ENCODE results near the gene COG4. TPM values are rescaled to one million over a fixed set of nuclear protein-coding genes. Genes with fewer than 3 reads are reported as not detected.
"Not testable (repeated sequence)": the region's sequence is repeated elsewhere in the genome, so short reads cannot be mapped to it uniquely, and the experiment has no call there.

The COG4 gene
- total RNA-seq = 49.0 TPM

DNA sequence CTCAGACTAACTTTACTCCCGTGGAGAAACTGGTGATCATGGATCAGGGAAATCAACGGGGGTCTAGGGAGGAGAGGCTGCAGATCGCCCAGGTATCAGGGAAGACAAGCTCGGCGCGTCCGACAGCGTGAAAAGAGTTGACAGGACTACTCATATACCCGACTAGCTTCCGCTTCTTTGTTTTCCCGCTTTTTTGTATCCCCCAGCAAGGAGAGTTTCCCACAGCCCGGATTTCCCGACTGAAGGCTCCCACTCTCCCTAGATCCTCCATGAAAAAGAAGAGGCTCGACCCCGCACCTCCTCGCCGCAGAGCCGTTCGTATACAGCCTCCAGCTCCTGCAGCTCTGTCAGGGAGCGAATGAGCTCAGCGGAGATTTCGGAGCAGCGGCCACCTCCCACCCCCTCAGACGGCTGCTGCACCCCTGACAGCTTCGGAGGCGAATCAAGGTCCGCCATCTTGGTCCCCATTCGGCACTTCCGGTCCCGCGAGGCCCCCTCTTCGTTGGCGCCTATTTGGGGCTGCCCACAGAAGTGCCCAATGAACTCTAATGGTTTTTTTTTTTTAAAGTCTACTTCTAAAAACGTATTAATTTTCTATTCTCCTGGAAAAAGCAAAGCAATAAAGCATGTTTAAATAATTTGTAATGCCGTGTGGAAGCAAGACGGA, at the start of gene COG4:
Gene COG4 (minus strand): TSS at position 479 of the 667 bp plus-strand sequence. CDS start 11 bp downstream, at position 468.
- peak in 2 of 3 donors; percentile 92 to 95 for DNase-seq (ENCODE audit: low read depth in 2 of 3, low spot score in 2 of 3)

GRCh38 chr16:70572926-70573270, 49.5 kb upstream of the COG4 start:
- no peak for DNase-seq (ENCODE audit: low read depth in 2 of 3, low spot score in 2 of 3)

DNA sequence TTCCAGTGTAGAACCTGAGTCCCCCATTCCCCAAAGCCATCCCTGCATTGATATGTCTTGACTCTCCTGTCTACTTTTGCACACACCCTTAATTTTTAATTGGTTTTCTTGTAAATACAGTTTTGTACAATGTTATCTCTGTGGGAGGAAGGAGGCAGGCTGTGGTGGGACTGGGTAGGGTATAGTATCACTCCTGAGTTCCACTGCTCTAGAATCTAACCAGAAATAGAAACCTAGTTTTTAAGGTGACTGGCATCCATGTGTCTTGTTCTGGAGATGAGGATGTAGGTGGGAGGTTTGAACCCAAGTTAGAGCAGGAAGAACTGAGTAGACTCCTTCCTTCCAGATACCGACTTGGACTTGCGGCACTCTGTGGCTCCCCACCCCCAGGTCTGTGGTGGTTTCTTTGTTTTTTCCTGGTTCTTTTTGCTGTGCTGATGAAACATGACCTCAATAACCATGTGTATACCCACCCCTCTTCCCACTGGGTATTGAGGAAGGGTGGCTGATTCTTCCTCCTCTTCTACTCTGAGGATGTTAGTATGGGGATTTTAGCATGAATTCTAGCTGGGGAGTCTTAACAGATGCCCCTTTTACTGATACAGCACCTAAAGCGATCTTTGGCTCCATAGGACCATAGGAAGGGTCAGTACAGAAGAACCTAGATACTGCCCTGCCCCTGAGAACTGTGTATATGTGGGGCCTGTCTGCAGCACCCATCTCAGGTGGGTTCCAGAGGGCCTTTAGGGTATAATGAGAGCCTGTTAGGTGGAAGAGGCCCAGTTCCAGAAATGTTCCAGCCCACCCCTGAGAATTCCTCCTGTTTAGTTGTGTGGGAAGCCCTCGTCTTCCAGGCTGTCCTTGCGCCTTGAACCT, 48.9 kb upstream of the COG4 start:
- DNase-seq (ENCODE audit: low read depth in 2 of 3, low spot score in 2 of 3) = no peak

- DNase-seq (ENCODE audit: low read depth in 2 of 3, low spot score in 2 of 3) = no peak
Measured at GRCh38 chr16:70571623-70572022, 48.3 kb upstream of the COG4 start.

- no peak for DNase-seq (ENCODE audit: low read depth in 2 of 3, low spot score in 2 of 3)
Measured at GRCh38 chr16:70570967-70571570, 47.7 kb upstream of the COG4 start.

GRCh38 chr16:70569752-70570151, 46.4 kb upstream of the COG4 start:
- no peak for DNase-seq (ENCODE audit: low read depth in 2 of 3, low spot score in 2 of 3)

DNA sequence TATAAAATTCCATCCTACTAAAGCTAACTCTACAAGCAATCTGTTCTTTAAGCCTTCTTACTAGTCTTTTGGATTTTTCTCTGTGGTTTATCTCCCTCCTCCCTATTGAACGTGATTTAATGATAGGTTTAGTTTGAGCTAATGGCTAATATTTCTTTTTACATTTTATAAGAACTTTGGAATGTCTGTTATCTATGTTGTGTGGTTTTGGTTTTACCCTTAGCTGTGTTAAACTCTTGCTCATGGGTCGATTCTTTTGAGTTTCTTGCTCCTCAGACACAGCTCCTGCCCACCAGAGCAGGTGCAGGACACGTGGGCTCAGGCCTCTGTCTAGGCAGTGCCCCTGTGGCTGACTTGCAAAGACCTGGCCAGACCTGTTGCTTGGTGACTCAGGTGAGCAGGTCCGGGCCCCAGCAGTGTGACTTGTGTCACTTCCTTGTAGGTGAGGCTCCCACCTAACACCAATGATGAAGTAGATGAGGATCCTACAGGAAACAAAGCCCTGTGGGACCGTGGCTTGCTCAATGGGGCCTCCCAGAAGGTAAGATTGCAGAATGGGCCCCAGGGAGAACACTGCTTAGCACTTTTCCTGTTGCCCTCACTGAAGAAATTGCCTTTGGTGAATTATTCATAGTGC, 45.4 kb upstream of the COG4 start:
- DNase-seq (ENCODE audit: low read depth in 2 of 3, low spot score in 2 of 3) = no peak

GRCh38 chr16:70565053-70565452, 41.7 kb upstream of the COG4 start:
- no peak for DNase-seq (ENCODE audit: low read depth in 2 of 3, low spot score in 2 of 3)

GRCh38 chr16:70563636-70564035, 40.3 kb upstream of the COG4 start:
- no peak for DNase-seq (ENCODE audit: low read depth in 2 of 3, low spot score in 2 of 3)

DNA sequence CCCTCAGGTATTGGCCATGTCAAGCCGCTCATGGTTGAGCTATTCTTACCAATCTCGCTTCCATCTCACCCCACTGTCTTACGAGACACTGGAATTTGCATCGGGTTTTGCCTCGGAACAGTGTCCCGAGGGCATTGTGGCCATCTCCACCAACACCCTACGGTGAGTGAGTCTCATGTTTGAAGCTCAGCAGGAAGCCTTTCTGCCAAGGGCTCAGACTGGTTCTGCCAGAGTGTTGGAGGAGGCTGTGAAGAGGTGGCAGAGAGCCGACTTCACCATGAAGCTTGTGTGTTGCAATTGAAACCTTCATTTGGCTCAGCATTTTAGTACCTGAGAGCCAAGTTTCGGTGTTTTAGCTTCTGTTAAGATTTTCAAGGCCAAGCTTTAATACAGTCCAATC, 38.3 kb upstream of the COG4 start:
- DNase-seq (ENCODE audit: low read depth in 2 of 3, low spot score in 2 of 3) = no peak

- no peak for DNase-seq (ENCODE audit: low read depth in 2 of 3, low spot score in 2 of 3)
Measured at GRCh38 chr16:70556063-70556462, 32.7 kb upstream of the COG4 start.

- no peak for DNase-seq (ENCODE audit: low read depth in 2 of 3, low spot score in 2 of 3)
Measured at GRCh38 chr16:70553645-70554044, 30.3 kb upstream of the COG4 start.

- no peak for DNase-seq (ENCODE audit: low read depth in 2 of 3, low spot score in 2 of 3)
Measured at GRCh38 chr16:70552675-70553074, 29.3 kb upstream of the COG4 start.

DNA sequence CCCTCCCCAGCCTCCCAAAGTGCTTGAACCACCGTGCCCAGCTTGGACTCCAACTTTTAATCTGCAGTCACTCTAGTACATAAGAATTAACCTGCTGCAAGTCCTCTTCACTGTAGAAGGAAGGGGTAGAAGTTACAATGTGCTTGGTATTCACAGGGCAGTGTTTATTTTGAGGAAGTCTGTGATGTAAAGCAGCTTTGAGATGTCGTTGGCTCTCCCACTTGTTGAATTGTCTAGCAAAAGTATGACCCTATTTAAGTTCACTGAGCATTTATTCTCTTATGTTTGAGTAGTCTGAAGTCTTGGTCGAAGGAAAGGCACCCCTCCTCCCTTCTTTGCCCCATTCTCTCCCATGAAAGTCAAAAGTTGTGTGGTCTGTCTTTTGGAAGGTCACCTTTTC, 28.4 kb upstream of the COG4 start:
- no peak for DNase-seq (ENCODE audit: low read depth in 2 of 3, low spot score in 2 of 3)

- no peak for DNase-seq (ENCODE audit: low read depth in 2 of 3, low spot score in 2 of 3)
Measured at GRCh38 chr16:70550082-70550481, 26.7 kb upstream of the COG4 start.

GRCh38 chr16:70548936-70549335, 25.6 kb upstream of the COG4 start:
- DNase-seq (ENCODE audit: low read depth in 2 of 3, low spot score in 2 of 3) = no peak

- DNase-seq (ENCODE audit: low read depth in 2 of 3, low spot score in 2 of 3) = no peak
Measured at GRCh38 chr16:70544548-70544947, 21.2 kb upstream of the COG4 start.

- DNase-seq (ENCODE audit: low read depth in 2 of 3, low spot score in 2 of 3) = no peak
Measured at GRCh38 chr16:70540994-70541393, 17.6 kb upstream of the COG4 start.

DNA sequence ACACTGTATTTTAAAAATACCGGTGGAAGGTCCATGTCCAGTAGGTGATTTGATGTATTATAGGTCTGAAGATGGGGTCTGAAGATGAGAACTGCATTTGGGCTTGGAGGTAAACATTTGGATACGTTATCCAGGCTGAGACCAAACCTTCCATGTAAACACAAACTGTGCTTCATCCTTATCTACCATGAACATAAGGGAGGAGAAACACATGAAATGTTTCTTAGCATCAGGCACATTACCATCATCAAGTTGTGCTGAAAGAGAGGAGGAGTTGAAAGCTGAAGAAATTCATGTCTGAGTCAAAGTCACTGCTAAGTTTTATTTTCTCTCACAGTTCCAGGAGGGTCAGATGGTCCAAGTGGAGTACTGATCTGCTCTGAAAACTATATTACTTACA, 11.6 kb upstream of the COG4 start:
- no peak for DNase-seq (ENCODE audit: low read depth in 2 of 3, low spot score in 2 of 3)

- DNase-seq (ENCODE audit: low read depth in 2 of 3, low spot score in 2 of 3) = not testable (repeated sequence)
Measured at GRCh38 chr16:70529954-70530353, 6.6 kb upstream of the COG4 start.

GRCh38 chr16:70529051-70529777, 5.9 kb upstream of the COG4 start:
- peak in 2 of 3 donors; percentile 35 to 68 for DNase-seq (ENCODE audit: low read depth in 2 of 3, low spot score in 2 of 3)
